Amygdala (tissue), 56 donors: ENCODE data around the gene TDRD5.
"Not testable (repeated sequence)": the region's sequence is repeated elsewhere in the genome, so short reads cannot be mapped to it uniquely, and the experiment has no call there.

ENCODE experiments used
- DNase-seq, 56 donors: peaks; one replicate each; lab custom pipeline; 2025; lab: John Stamatoyannopoulos, UW

TDRD5 gene

GRCh38 chr1:179599623-179600249, 8.1 kb downstream of the TDRD5 start:
- DNase-seq = no peak

GRCh38 chr1:179601093-179601492, 9.5 kb downstream of the TDRD5 start:
- no peak for DNase-seq

GRCh38 chr1:179612361-179612760, 20.7 kb downstream of the TDRD5 start:
- DNase-seq = no peak

GRCh38 chr1:179630719-179631118, 39.1 kb downstream of the TDRD5 start:
- DNase-seq = no peak

GRCh38 chr1:179632868-179633267, 41.2 kb downstream of the TDRD5 start:
- no peak for DNase-seq

GRCh38 chr1:179637211-179637860, 45.7 kb downstream of the TDRD5 start:
- no peak for DNase-seq

GRCh38 chr1:179661018-179661417, 69.4 kb downstream of the TDRD5 start:
- no peak for DNase-seq

GRCh38 chr1:179663810-179664209, 72.2 kb downstream of the TDRD5 start:
- DNase-seq = no peak

- DNase-seq = no peak
Observed at GRCh38 chr1:179677882-179678281, 86.2 kb downstream of the TDRD5 start.

GRCh38 chr1:179694530-179694929, 102.9 kb downstream of the TDRD5 start:
- DNase-seq = not testable (repeated sequence)

GRCh38 chr1:179702946-179703539, 111.4 kb downstream of the TDRD5 start:
- DNase-seq = no peak

GRCh38 chr1:179706339-179706941, 114.8 kb downstream of the TDRD5 start:
- peak in 25 of 56 donors; percentile 1 to 53 (median 14) for DNase-seq

- no peak for DNase-seq
Observed at GRCh38 chr1:179707406-179707805, 115.8 kb downstream of the TDRD5 start.

GRCh38 chr1:179708434-179709195, 117.0 kb downstream of the TDRD5 start:
- DNase-seq = no peak

- DNase-seq = no peak
Observed at GRCh38 chr1:179709841-179710329, 118.3 kb downstream of the TDRD5 start.

GRCh38 chr1:179714159-179714558, 122.5 kb downstream of the TDRD5 start:
- no peak for DNase-seq

- DNase-seq = no peak
Observed at GRCh38 chr1:179714623-179715022, 123.0 kb downstream of the TDRD5 start.

GRCh38 chr1:179719272-179719671, 127.6 kb downstream of the TDRD5 start:
- DNase-seq = no peak

GRCh38 chr1:179728271-179728670, 136.6 kb downstream of the TDRD5 start:
- no peak for DNase-seq

- no peak for DNase-seq
Observed at GRCh38 chr1:179729881-179730280, 138.2 kb downstream of the TDRD5 start.

GRCh38 chr1:179731643-179732042, 140.0 kb downstream of the TDRD5 start:
- no peak for DNase-seq
